ENCODE data around the gene NRL. TPM values are rescaled to one million over a fixed set of nuclear protein-coding genes. Genes with fewer than 3 reads are reported as not detected.

NRL gene
- total RNA-seq, 1 donor from 2014 or later: 1.6 TPM

DNA sequence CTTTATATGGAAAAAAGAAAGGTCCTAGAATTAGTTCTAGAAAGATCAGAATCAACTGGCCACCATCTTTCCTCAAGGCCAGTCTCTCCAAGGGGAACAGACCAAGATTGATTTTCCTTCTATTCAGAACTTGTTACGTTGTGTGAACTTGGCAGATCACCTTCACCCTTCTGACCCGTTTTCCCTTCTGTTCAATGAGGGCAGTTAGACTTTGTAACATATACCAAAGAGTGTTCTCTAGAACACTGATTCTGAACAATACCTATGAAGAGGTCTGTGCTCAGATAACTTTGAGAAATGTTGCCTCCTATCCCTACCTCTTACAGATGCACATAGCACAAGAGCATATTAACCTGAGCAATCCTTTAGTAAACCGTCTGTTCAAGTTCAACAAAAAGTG is 31.3 kb downstream of the NRL start:
- DNase-seq (ENCODE audit: low spot score): no peak

DNA sequence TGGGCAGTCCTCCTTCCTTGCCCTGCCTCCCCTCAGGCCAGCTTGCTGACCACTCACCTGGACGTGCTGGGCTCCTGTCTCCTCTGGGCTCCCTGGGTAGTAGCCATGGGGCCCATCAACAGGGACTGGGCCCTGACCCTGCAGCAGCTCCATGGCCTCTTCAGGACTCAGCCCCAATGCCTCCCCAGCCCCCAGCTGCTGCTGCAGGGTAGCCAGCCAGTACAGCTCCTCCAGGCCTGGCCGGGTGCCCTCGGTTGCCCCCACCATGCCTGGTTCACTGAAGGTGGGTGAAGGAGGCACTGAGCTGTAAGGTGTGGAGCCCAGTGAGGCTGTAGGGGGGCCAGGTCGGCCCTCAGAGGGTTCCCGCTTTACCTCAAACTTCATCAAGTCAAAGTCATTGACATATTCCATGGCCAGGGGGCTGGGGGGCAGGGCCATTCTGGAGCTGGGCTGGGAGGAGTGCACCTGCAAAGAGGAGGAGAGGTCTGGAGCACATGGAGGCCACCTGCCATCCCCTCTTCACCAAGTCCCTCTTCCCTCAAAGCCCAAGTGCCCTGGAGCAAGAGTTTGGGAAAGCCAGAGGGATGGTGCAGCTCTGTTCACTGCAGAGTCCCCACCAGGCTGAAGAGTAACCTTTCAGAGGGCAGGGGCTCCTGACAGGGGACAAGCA is 32.2 kb downstream of the NRL start:
- DNase-seq (ENCODE audit: low spot score): no peak

DNA sequence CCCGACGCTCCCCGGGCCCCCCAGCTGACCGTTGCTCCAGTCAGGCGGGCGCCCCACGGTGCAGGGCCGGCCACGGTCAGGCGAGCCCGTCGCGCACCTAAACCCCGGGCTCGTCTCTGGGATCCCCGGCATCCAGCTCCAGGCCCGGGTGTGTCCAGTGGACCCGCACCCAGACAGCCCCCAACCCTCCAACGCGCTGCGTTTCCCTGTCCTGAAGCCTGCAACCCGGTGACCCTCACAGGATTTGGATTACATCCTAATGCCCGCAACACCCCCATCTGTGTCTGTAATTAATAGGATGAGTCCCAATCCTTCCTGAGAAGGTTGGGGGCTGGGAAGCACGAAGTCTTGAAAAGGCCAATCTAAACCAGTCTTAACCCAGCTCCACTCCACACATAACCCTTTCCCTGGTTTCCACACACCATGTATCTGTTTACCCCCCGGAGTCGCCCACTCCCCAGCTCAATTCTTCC is 33.0 kb downstream of the NRL start:
- DNase-seq (ENCODE audit: low spot score): no peak

DNA sequence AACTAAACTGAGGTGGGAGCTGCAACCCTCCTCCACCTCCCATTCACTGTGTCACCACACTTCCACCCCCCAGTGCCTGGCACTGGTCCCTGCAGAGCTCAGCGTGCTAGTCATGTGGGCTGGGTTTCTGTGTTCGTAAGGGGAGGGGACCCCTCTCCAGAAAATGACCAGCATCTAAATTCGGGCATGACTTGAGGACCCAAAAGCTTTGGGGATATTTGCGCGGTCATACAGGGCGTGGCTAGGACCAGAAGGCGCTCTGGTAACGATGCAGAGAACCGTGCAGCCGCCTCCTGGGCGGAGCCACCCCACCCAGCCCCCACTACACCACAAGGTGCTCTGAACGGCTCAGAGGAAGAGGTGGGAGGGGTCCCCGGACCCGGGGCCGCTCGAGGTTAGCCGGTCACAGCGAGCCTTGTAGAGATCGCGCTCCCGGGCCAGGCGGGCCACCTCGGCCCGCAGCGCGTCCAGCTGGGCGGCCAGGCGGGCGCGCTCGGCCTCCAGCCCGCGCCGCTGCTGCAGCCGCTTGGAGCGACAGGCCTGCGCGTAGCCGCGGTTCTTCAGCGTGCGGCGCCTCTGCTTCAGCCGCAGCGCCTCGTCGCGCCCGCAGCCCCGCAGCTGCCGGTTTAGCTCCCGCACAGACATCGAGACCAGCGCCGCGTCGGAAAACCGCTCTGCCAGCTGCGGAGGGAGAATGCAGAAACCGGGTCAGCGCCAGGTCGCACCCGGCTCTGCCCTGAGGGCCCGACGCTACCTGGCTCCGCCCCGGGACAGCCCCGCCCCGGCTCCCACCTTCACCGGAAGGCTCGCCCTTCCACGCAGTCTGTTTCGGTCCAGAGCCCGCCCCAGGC is 33.6 kb downstream of the NRL start:
- no peak for DNase-seq (ENCODE audit: low spot score)

DNA sequence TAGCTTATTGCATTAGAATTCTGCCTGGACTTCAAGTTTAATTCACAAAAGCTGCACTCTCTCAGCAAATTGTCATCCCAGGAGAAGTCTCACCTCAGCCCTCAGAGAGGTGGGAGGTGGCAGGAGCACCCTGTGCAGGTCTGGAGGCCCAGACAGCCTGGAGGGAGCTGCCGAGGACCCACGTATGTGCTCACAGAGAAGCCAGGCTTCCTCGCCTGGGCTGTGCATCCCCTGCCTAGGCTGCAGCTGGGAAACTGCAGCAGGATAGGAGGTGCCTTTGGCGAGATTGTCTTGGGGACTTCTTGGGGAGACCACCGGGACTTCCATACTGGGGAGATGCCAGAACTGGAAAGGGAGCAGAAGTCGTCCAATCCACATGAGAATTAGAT is 34.6 kb downstream of the NRL start:
- DNase-seq (ENCODE audit: low spot score): no peak

DNA sequence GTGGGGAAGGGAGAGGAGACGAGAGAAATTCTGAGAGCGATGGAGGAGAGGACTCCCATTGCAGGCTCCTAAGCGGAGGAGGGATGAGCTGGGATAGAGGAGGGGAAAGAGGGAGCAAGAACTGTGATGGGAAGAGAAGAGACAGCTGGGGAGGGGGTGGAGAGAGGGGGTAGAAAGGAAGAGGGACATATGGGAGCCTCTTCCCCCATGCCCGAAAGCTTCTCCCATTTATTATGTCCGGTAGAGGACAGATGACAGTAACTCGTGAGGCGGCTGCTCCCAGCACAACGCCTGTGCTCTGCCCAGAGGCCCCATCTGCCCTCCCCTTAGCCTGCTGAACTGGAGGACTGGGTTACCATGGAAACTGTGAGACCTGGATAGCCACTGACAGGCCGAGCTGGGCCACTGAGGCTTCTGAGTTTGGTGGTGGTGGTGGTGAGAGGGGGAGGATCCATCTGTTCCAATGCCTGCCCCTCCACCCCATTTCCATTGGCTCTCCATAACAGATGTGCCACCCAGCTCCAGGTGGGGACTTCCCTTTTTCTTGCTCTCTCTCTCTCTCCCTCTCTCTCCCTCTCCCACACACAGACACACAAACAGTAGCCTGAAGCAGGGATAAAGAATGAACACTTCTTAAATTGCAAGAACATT is 35.1 kb downstream of the NRL start:
- no peak for DNase-seq (ENCODE audit: low spot score)

DNA sequence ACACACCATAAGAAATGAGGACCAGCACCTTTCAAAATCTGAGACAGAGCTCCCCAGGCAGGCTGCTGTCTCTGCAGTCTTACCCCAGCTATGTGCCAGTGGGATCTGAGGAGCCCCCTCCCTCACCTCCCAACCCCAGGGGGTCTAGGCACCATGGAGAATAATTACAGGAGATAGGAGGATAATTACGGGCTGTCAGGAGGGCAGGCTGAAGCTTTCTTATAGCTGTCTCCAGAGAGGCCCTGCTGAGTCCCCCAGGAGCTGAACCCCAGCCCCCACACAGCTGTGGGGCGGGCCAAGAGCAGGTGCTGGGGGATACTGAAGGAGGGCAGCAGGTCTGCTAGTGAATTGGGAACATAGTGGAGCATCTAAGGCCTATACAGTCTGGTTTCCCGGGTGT is 36.6 kb downstream of the NRL start:
- no peak for DNase-seq (ENCODE audit: low spot score)

DNA sequence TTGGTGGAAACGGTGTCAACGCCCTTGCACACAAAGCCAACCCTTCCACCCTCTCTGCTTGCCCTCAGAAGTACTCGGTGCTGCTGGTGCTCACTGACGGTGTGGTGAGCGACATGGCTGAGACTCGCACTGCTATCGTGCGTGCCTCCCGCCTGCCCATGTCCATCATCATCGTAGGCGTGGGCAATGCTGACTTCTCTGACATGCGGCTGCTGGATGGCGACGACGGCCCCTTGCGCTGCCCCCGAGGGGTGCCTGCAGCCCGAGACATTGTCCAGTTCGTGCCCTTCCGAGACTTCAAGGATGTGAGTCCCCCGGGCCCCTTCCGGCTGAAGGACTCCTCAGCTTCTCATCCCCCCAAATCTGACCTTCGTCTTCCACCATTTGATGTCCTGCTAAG is 37.7 kb downstream of the NRL start:
- DNase-seq (ENCODE audit: low spot score): no peak

DNA sequence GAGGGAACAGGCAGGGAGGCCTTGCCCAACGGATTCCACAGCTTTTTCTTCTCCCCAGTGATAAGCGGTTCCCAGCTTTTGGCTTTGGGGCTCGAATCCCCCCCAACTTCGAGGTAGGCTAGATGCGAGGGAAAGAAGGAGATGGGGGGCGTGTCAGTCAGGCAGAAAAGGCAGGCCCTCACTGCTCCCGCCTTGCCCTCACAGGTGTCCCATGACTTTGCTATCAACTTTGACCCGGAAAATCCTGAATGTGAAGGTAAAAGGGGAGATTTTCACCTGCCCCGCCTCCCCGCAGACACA is 38.5 kb downstream of the NRL start:
- no peak for DNase-seq (ENCODE audit: low spot score)

DNA sequence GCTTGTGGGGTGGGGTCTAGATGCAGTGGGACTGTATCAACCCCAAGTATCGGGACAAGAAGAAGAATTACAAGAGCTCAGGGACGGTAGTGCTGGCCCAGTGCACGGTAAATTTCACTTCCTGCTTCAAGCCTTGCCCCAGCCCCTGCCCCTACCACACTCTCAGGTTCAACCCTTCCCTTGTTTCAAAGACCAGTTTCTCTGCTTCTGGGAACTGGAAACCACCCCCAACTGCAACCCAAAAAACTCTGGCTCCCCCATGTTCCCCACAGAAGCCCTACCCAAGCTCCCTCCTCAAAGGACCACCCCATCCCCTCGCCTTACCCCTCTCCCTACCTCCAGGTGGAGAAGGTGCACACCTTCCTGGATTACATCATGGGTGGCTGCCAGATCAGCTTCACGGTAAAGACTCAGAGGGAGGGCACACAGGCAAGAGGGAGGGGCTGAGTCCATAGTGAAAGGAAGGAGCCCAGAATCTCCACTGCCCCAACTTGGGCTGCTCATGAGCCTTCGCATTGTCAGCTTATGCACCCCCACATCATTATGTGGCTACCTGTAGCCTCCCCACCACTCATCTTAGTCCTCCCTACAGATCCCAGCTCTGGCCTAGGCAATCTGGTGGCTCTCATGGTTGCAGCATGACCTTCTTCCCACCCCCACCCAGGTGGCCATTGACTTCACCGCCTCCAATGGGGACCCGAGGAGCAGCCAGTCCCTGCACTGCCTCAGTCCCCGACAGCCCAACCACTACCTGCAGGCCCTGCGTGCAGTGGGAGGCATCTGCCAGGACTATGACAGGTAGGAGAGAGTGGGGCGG is 39.1 kb downstream of the NRL start:
- DNase-seq (ENCODE audit: low spot score): no peak

DNA sequence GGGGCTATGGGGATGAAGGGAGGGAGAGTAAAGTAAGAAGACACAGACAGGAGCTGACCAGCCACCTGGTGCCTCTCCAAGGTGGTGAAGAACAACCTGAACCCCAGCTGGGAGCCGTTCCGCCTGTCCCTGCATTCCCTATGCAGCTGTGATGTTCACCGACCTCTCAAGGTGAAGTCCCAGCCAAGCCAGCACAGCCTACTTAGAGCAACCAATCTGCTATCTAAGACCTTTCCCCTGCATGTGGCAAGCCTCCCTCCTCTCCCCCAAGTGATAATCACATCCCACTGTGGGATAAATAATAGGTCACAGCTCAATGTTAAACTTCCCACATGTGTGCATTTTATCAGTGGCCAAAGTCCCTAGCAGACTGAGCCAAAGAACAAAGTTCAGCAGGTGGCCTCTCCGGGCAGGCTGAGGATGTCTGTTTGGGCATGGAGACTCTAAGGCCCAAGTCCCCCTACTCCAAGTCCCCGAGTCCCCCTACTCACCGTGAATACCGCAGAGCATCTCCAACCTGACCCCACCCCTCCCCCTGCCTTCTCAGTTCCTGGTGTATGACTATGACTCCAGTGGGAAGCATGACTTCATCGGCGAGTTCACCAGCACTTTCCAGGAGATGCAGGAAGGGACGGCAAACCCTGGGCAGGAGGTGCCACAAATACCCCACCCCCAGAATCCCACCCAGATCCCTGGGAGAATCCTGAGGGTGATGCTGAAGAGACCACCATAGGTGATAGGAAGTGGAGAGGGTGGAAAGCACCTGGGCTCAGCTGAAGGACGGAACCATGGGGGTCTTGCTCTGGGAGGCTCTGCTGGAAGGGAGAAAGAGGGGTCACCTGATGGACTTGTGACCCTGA is 39.9 kb downstream of the NRL start:
- no peak for DNase-seq (ENCODE audit: low spot score)

DNA sequence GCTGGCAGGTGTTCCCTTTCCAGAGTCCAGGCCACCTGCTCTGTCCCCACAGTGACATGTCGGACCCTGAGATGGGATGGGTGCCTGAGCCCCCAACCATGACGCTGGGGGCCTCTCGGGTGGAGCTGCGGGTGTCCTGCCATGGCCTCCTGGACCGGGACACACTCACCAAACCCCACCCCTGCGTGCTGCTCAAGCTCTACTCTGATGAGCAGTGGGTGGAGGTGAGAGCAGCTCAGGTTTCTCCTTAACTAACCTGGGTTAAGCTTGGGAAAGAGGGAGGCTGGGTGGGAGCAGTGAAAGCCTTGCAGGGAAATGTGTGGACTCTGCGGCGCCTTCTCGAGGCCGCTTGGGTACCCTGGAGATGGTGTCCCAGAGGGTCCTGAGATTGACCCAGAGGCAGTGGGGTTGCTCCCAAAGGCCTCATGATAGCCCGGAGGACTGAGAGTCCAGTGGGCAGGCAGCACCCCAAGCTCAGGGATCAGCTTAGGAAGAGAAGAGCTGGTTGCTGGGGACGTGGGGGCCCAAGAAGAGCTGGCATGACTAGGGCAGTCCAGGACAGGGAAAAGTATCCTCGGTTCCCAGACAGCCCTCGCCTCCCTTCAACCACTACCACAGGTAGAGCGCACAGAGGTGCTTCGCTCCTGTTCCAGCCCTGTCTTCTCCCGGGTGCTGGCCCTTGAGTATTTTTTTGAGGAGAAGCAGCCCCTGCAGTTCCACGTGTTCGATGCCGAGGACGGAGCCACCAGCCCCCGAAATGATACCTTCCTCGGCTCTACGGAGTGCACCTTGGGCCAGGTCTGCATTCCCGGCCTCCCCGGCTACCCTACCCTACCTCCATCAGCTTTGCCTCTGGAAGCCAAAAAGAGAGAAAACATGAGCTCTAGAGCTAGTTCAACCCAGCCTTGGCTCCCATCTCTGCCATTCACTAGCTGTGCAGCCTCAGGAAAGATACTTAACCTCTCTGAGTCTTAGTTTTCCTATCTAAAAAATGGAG is 41.6 kb downstream of the NRL start:
- DNase-seq (ENCODE audit: low spot score): no peak

DNA sequence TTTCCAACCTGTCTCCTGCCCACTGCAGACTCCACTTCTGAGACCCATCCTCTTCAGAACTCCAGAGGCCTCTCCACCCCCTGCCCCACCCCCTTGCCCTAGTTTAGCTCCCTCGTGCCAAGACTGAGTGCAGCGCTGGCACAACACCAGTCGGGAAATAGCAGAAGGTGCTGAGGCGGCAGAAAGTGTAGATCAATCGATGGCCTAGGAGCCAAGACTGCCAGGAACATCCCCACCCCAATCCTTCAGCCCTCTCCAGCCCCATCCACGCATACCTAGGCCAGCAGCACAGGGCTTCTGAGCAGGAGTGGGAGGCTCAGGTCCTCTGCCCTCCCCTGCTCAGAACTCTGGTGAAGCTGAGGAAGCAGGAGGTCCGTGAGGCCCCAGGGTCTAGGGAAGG is 42.3 kb downstream of the NRL start:
- no peak for DNase-seq (ENCODE audit: low spot score)

DNA sequence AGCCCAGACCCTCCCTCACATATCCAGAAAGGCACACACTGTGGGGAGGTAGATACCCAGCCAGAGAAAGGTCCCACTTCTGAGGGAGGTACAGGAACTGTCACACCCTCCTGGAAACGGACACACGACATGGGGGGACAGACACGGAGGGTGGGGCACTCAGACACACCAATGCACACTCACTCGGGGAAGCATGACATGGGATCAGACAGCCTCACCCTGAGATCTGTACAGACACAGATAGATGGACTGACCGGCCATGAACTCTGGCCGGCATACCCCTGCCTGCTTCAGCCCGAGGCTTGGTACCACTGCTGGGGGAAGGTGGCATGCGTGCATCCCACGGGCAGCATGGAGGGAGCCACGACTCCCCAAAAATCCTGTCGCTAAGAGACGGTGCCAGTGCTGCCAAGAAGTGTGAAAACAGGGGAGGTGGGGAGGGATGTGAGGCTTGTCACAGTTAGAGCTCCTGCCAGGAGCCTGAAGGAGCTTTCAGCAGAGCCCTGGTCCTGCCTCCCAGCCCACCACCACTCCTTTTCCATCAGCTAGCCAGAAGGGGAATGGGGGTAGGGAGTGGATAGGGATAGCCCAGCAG is 42.8 kb downstream of the NRL start:
- no peak for DNase-seq (ENCODE audit: low spot score)

DNA sequence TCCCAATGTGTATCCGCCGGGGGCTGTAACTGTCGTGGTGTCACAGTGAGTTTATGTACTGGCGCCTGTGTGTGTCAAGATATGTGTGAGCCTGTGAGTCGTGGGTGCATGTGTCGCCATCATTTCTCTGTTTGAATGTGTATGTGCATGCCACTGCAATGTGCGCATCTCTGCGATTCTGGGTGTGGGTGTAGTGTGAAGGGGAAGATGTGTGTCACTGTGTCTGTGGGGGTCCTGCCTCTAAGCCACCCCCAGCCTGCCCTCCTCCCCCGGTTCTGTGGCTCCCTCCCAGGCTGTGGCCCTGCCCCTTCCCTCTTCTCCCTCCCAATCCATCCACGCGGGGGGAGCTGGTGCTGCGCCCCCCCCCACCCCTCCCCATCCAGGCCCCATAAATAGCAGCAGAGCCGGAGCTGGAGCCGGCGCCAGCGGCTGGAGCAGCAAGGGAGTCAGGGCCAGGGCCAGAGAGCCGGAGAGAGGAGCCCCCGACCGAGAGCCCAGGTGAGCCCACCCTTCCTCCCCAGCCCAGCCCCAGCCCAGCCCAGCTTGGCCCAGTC is 43.5 kb downstream of the NRL start, which contains the start of gene CPNE6:
CPNE6 (plus strand) TSS at position 419 of the 554 bp plus-strand sequence. CDS start 1,375 bp downstream, outside the sequence.
- DNase-seq (ENCODE audit: low spot score): no peak

DNA sequence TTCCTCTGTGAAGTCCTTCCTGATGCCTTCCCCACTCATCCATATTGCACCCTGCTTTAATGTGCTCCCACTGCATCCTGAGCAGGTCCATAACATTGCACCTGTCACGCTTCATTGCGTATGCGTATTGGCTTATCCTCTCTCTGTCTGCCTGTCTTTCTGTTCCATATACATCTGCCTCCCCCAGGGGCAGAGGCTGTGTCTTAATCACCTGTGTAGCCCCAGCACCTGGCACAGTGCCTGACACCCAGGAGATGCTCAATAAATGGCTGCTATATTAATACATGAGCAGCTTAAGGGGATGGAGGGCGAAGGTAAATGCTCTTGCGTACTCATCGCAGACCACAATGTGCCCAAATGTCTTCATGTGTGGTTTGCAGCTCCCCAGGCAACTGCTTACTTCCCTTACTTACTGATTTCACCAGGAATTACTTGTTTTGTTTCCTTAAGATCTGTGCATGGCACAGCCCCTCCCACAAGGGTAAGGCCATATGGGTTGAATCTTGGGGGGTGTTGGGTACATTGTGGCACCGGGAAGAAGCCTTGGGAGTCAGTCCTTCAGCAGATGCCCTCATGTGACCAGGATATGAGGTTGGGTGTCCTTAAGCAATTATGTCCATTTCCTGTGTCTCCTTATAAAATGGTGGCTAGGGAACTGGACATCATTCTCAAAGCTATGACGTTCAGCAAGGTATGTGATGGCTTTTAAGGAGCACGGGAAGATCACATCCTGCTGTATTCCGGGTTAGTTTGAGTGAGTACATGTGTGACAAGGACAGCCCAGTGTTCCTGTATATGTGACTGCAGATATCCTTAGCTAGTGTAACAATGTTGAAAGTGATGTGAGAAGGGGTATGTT is 44.2 kb downstream of the NRL start:
- DNase-seq (ENCODE audit: low spot score): no peak

DNA sequence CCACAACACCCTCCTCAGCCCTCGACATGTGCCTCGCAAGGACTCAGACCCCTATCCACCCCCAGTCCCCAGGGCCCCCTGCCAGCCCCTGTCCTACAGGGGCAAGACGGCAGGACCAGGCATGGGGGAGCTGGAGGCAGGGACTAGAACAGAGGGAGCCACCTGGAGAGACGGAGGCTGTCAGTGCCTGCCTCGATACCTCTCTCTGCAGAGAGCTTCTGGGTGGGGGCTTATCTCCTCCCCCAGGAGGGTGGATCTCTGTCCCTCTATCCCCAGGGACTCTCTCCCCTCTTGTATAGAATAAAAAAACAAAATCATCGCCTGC is 45.4 kb downstream of the NRL start:
- no peak for DNase-seq (ENCODE audit: low spot score)

Measured in mesenteric fat pad (tissue), 1 donor.